Measurements from ENCODE around the gene RABGAP1L. TPM values are rescaled to one million over a fixed set of nuclear protein-coding genes. Genes with fewer than 3 reads are reported as not detected.

Gene RABGAP1L
- total RNA-seq, 4 donors from 2014 or later = 42.4 to 74.5 (median 49.1) TPM

GRCh38 chr1:174902531-174903099 lies 743.3 kb downstream of the RABGAP1L start:
- TF ChIP-seq POLR2A (IDR thresholded peaks at IDR 0.05) = no peak
- TF ChIP-seq EP300 (IDR thresholded peaks at IDR 0.05) = no peak
- no peak for TF ChIP-seq CTCF (IDR thresholded peaks at IDR 0.05)
- H3K4me3 ChIP-seq = no peak overlapping the region
- no peak overlapping the region for H3K27ac ChIP-seq
- no peaks in the 10 kb centered on the region for H3K4me1 ChIP-seq
- no peak for DNase-seq (ENCODE audit: low spot score in 2 of 2)
- H3K36me3 ChIP-seq = peaks cover 0 to 37% (median 0%) of the 10 kb centered on the region in 3 donors
- 71 to 74% methylated on average over 4 of the region's 4 CpGs for WGBS, 2 donors
- H3K27me3 ChIP-seq = no peaks in the 10 kb centered on the region
- peaks cover 0 to 18% (median 0%) of the 10 kb centered on the region in 4 donors for H3K9me3 ChIP-seq

- DNase-seq (ENCODE audit: low spot score in 2 of 2) = no peak
- no peak for TF ChIP-seq POLR2A (IDR thresholded peaks at IDR 0.05)
- no peak for TF ChIP-seq EP300 (IDR thresholded peaks at IDR 0.05)
- TF ChIP-seq CTCF (IDR thresholded peaks at IDR 0.05) = no peak
- no peak overlapping the region for H3K4me3 ChIP-seq
- WGBS, 2 donors = 71 to 74% methylated on average over 3 of the region's 3 CpGs
- H3K9me3 ChIP-seq = no peaks in the 10 kb centered on the region
- no peak overlapping the region for H3K27ac ChIP-seq
- H3K4me1 ChIP-seq = peaks cover 0 to 4% (median 0%) of the 10 kb centered on the region in 4 donors
- H3K36me3 ChIP-seq = no peaks in the 10 kb centered on the region
- H3K27me3 ChIP-seq = no peaks in the 10 kb centered on the region
Measured at GRCh38 chr1:174911606-174912005, 752.3 kb downstream of the RABGAP1L start.

- H3K27ac ChIP-seq = no peak overlapping the region
- H3K4me3 ChIP-seq = no peak overlapping the region
- H3K4me1 ChIP-seq = peaks cover 0 to 4% (median 0%) of the 10 kb centered on the region in 4 donors
- H3K9me3 ChIP-seq = no peaks in the 10 kb centered on the region
- H3K36me3 ChIP-seq = no peaks in the 10 kb centered on the region
- no peak for DNase-seq (ENCODE audit: low spot score in 2 of 2)
- no peaks in the 10 kb centered on the region for H3K27me3 ChIP-seq
- TF ChIP-seq POLR2A (IDR thresholded peaks at IDR 0.05) = no peak
- no peak for TF ChIP-seq CTCF (IDR thresholded peaks at IDR 0.05)
- TF ChIP-seq EP300 (IDR thresholded peaks at IDR 0.05) = no peak
Measured at GRCh38 chr1:174912264-174912663, 752.9 kb downstream of the RABGAP1L start.

GRCh38 chr1:174913225-174913903 lies 754.0 kb downstream of the RABGAP1L start:
- no peaks in the 10 kb centered on the region for H3K27me3 ChIP-seq
- no peaks in the 10 kb centered on the region for H3K9me3 ChIP-seq
- H3K27ac ChIP-seq = no peak overlapping the region
- H3K4me3 ChIP-seq = no peak overlapping the region
- TF ChIP-seq CTCF (IDR thresholded peaks at IDR 0.05) (no peak), POLR2A (IDR thresholded peaks at IDR 0.05) (no peak), EP300 (IDR thresholded peaks at IDR 0.05) (no peak)
- 54 to 65% methylated on average over 5 of the region's 5 CpGs for WGBS, 2 donors
- H3K36me3 ChIP-seq = no peaks in the 10 kb centered on the region
- H3K4me1 ChIP-seq = peaks cover 0 to 4% (median 0%) of the 10 kb centered on the region in 4 donors
- no peak for DNase-seq (ENCODE audit: low spot score in 2 of 2)

- no peak for DNase-seq (ENCODE audit: low spot score in 2 of 2)
- WGBS, 2 donors = 7 to 24% methylated on average over 1 of the region's 1 CpG
- no peak for TF ChIP-seq POLR2A (IDR thresholded peaks at IDR 0.05)
- no peak for TF ChIP-seq CTCF (IDR thresholded peaks at IDR 0.05)
- no peak for TF ChIP-seq EP300 (IDR thresholded peaks at IDR 0.05)
Measured at GRCh38 chr1:174914991-174915390, 755.7 kb downstream of the RABGAP1L start.

More at GRCh38 chr1:174914991-174915390, 755.7 kb downstream of the RABGAP1L start:
- no peak overlapping the region for H3K4me3 ChIP-seq
- peaks cover 0 to 4% (median 0%) of the 10 kb centered on the region in 4 donors for H3K4me1 ChIP-seq
- no peaks in the 10 kb centered on the region for H3K27me3 ChIP-seq
- H3K9me3 ChIP-seq = peaks cover 0 to under 1% (median 0%) of the 10 kb centered on the region in 4 donors
- H3K36me3 ChIP-seq = no peaks in the 10 kb centered on the region
- H3K27ac ChIP-seq = no peak overlapping the region
